ENCODE measurements around the gene EIF3B. TPM values are rescaled to one million over a fixed set of nuclear protein-coding genes. Genes with fewer than 3 reads are reported as not detected.

The EIF3B gene
- total RNA-seq, 1 experiment from 2014 or later = 306 TPM

GRCh38 chr7:2393706-2394105 lies 39.1 kb downstream of the EIF3B start:
- ChIA-PET CTCF (no interaction called here), POLR2A (no interaction called here)
- no peak for DNase-seq
- intact Hi-C loops (cut with micrococcal nuclease; ENCODE audit: unreplicated experiment) = no loop called here
- peaks cover 8% of the 10 kb centered on the region for H3K4me1 ChIP-seq
- Mint-ChIP-seq H3K4me1 (ENCODE audit: low read depth, unreplicated experiment) (peaks cover 8% of the 10 kb centered on the region), H3K4me3 (ENCODE audit: unreplicated experiment) (no peak overlapping the region), H3K9me3 (ENCODE audit: unreplicated experiment) (no peaks in the 10 kb centered on the region), H3K27ac (ENCODE audit: unreplicated experiment) (no peak overlapping the region), H3K36me3 (ENCODE audit: insufficient read depth, unreplicated experiment) (peaks cover 8% of the 10 kb centered on the region), H3K27me3 (ENCODE audit: insufficient read depth, unreplicated experiment) (no peaks in the 10 kb centered on the region)
- no peak overlapping the region for H3K4me3 ChIP-seq (ENCODE audit: low read depth, low read length)
- no TSS peak for BruUV-seq (replicated peaks)
- H3K27me3 ChIP-seq (replicated peaks; ENCODE audit: control insufficient read depth, insufficient read depth, low read length) = no peaks in the 10 kb centered on the region
- TF ChIP-seq, protein P1, sequence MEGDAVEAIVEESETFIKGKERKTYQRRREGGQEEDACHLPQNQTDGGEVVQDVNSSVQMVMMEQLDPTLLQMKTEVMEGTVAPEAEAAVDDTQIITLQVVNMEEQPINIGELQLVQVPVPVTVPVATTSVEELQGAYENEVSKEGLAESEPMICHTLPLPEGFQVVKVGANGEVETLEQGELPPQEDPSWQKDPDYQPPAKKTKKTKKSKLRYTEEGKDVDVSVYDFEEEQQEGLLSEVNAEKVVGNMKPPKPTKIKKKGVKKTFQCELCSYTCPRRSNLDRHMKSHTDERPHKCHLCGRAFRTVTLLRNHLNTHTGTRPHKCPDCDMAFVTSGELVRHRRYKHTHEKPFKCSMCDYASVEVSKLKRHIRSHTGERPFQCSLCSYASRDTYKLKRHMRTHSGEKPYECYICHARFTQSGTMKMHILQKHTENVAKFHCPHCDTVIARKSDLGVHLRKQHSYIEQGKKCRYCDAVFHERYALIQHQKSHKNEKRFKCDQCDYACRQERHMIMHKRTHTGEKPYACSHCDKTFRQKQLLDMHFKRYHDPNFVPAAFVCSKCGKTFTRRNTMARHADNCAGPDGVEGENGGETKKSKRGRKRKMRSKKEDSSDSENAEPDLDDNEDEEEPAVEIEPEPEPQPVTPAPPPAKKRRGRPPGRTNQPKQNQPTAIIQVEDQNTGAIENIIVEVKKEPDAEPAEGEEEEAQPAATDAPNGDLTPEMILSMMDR (IDR thresholded peaks at IDR 0.05; ENCODE audit: insufficient read depth in 1 of 2, low read depth in 1 of 2, low read length in 1 of 2, severe bottlenecking in 1 of 2, unreplicated experiment in 1 of 2) = no peak
- no peaks in the 10 kb centered on the region for H3K36me3 ChIP-seq (ENCODE audit: control insufficient read depth, insufficient read depth, low read length)
- H3K9me3 ChIP-seq = no peaks in the 10 kb centered on the region

DNA sequence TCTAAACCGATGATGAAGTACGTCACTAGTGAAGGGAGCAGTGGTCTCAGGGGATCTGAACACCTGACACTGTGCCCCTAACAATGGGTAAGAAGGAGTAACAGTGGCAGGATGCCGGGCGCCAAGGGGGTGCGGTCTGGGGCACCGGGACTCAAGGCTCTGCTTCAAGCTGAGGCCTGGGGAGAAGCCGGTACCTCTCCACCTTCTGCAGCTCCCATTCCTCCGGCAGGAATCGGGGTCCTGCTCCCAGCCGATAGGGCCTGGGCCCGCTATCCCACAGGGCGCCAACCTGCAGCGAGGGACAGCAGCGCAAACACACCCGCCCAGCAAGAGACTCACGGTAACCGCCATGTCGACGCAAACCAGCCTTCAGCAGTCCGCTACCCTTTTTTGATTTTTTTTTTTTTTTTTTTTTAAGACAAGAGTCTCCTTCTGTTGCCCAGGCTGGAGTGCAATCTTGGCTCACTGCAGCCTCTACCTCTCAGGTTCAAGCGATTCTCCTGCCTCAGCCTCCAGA lies 40.0 kb downstream of the EIF3B start:
- BruUV-seq (replicated peaks) = no TSS peak
- H3K9me3 Mint-ChIP-seq (ENCODE audit: unreplicated experiment) = no peaks in the 10 kb centered on the region
- no peaks in the 10 kb centered on the region for H3K27me3 ChIP-seq (replicated peaks; ENCODE audit: control insufficient read depth, insufficient read depth, low read length)
- no peak overlapping the region for H3K4me3 Mint-ChIP-seq (ENCODE audit: unreplicated experiment)
- ChIA-PET CTCF (no interaction called here), POLR2A (no interaction called here)
- DNase-seq = no peak
- no peaks in the 10 kb centered on the region for H3K27me3 Mint-ChIP-seq (ENCODE audit: insufficient read depth, unreplicated experiment)
- H3K36me3 ChIP-seq (ENCODE audit: control insufficient read depth, insufficient read depth, low read length) = no peaks in the 10 kb centered on the region
- no peaks in the 10 kb centered on the region for H3K9me3 ChIP-seq
- H3K4me1 ChIP-seq = peaks cover 8% of the 10 kb centered on the region
- H3K4me1 Mint-ChIP-seq (ENCODE audit: low read depth, unreplicated experiment) = peaks cover under 1% of the 10 kb centered on the region
- TF ChIP-seq, protein P1 (IDR thresholded peaks at IDR 0.05; ENCODE audit: insufficient read depth in 1 of 2, low read depth in 1 of 2, low read length in 1 of 2, severe bottlenecking in 1 of 2, unreplicated experiment in 1 of 2) = no peak
- H3K27ac Mint-ChIP-seq (ENCODE audit: unreplicated experiment) = no peak overlapping the region
- H3K4me3 ChIP-seq (ENCODE audit: low read depth, low read length) = no peak overlapping the region
- intact Hi-C loops (cut with micrococcal nuclease; ENCODE audit: unreplicated experiment) = no loop called here
- H3K36me3 Mint-ChIP-seq (ENCODE audit: insufficient read depth, unreplicated experiment) = peaks cover 7% of the 10 kb centered on the region

DNA sequence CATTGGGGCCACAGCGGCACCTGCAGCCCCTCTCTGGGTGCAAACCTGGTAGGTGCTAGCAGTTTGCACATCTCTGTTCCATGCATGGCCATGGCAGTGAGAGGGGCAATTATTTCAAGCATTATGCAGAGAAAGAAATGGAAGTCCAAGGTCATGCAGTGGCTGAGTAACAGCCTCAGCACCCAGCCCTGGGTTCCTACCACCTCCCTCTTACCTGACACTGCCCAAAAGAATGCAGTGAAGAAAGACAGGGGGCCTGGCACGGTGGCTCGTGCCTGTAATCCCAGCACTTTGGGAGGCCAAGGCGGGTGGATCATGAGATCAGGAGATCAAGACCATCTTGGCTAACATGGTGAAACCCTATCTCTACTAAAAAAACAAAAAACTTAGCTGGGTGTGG lies 43.9 kb downstream of the EIF3B start:
- Mint-ChIP-seq H3K4me1 (ENCODE audit: low read depth, unreplicated experiment) (no peaks in the 10 kb centered on the region), H3K4me3 (ENCODE audit: unreplicated experiment) (no peak overlapping the region), H3K27ac (ENCODE audit: unreplicated experiment) (no peak overlapping the region), H3K27me3 (ENCODE audit: insufficient read depth, unreplicated experiment) (no peaks in the 10 kb centered on the region), H3K36me3 (ENCODE audit: insufficient read depth, unreplicated experiment) (peaks cover 6% of the 10 kb centered on the region), H3K9me3 (ENCODE audit: unreplicated experiment) (no peaks in the 10 kb centered on the region)
- no peaks in the 10 kb centered on the region for H3K36me3 ChIP-seq (ENCODE audit: control insufficient read depth, insufficient read depth, low read length)
- no TSS peak for BruUV-seq (replicated peaks)
- no peaks in the 10 kb centered on the region for H3K4me1 ChIP-seq
- H3K9me3 ChIP-seq = no peaks in the 10 kb centered on the region
- ChIA-PET POLR2A (no interaction called here), CTCF (no interaction called here)
- H3K27me3 ChIP-seq (replicated peaks; ENCODE audit: control insufficient read depth, insufficient read depth, low read length) = no peaks in the 10 kb centered on the region
- intact Hi-C loops (cut with micrococcal nuclease; ENCODE audit: unreplicated experiment) = no loop called here
- TF ChIP-seq, protein P1 (IDR thresholded peaks at IDR 0.05; ENCODE audit: insufficient read depth in 1 of 2, low read depth in 1 of 2, low read length in 1 of 2, severe bottlenecking in 1 of 2, unreplicated experiment in 1 of 2) = no peak
- no peak overlapping the region for H3K4me3 ChIP-seq (ENCODE audit: low read depth, low read length)
- DNase-seq = no peak

Measured in Caco-2 (cell line).